Fibroblast of mammary gland (primary cell): ENCODE data around the gene JMJD4.

Experiments
- DNase-seq: peaks from one replicate; pipeline ENCODE4 v3.0.0-alpha.2; 2010; ENCODE audit warnings: low read depth
- H3K4me3 ChIP-seq: 2 replicates; pipeline ENCODE4 v1.5.1; 2011; ENCODE audit warnings: low read depth, mild to moderate bottlenecking, low read length, moderate library complexity; ENCODE audit not compliant: control insufficient read depth
- TF ChIP-seq, protein P1 (sequence below): conservative IDR thresholded peaks from 2 replicates; pipeline ENCODE4 v1.5.1; 2011; ENCODE audit warnings: low read depth, low read length, inconsistent platforms; ENCODE audit not compliant: control insufficient read depth, insufficient read depth

Gene JMJD4

GRCh38 chr1:227749916-227750710, 15.0 kb upstream of the JMJD4 start:
- H3K4me3 ChIP-seq: no peak overlapping the region
- TF ChIP-seq, protein P1, sequence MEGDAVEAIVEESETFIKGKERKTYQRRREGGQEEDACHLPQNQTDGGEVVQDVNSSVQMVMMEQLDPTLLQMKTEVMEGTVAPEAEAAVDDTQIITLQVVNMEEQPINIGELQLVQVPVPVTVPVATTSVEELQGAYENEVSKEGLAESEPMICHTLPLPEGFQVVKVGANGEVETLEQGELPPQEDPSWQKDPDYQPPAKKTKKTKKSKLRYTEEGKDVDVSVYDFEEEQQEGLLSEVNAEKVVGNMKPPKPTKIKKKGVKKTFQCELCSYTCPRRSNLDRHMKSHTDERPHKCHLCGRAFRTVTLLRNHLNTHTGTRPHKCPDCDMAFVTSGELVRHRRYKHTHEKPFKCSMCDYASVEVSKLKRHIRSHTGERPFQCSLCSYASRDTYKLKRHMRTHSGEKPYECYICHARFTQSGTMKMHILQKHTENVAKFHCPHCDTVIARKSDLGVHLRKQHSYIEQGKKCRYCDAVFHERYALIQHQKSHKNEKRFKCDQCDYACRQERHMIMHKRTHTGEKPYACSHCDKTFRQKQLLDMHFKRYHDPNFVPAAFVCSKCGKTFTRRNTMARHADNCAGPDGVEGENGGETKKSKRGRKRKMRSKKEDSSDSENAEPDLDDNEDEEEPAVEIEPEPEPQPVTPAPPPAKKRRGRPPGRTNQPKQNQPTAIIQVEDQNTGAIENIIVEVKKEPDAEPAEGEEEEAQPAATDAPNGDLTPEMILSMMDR: no peak
- DNase-seq: no peak

DNA sequence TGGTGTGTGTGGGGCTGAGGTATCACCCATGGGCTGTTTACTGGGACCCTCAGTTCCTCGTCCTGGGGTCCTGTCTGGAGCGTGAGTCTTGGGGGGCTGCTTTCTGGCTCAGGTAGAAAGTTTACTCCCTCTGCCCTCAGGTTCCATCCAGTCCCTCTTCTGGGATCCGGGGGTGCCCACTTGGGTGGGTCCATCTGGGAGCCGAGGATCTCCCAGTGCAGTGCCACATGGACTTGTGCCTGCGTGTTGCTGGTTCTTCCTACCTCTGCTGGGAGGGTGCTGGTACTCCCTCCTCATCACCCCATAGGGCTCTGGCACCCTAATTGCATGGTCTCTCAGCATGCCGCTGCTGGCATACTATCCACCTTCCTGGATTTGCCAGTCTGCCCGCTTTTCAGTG, 14.1 kb upstream of the JMJD4 start:
- TF ChIP-seq, protein P1: no peak
- no peak overlapping the region for H3K4me3 ChIP-seq
- DNase-seq: no peak

GRCh38 chr1:227748496-227749182, 13.5 kb upstream of the JMJD4 start:
- no peak overlapping the region for H3K4me3 ChIP-seq
- TF ChIP-seq, protein P1: no peak
- DNase-seq: peak; percentile 50

DNA sequence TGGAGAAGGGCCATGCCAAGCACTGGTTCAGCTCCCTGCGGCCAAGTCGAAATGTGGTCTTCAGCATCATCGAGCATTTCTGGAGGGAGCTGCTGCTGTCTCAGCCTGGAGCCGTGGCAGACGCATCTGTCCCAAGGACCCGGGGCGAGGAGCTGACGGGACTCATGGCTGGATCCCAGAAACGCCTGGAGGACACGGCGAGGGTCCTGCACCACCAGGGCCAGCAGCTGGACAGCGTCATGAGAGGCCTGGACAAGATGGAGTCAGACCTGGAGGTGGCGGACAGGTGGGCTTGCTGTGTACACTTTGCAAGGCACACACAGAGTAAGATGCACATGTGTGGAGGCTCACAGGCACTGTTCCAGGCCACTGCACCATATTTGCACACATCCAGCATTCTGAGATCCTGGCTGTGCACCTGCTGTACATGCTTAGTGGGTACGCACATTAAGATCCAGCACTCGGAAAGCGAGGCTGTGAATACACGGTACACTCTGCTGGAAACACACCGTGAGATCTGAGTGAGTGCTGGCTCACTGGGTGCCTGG, 12.9 kb upstream of the JMJD4 start:
- TF ChIP-seq, protein P1: no peak
- H3K4me3 ChIP-seq: no peak overlapping the region
- no peak for DNase-seq

DNA sequence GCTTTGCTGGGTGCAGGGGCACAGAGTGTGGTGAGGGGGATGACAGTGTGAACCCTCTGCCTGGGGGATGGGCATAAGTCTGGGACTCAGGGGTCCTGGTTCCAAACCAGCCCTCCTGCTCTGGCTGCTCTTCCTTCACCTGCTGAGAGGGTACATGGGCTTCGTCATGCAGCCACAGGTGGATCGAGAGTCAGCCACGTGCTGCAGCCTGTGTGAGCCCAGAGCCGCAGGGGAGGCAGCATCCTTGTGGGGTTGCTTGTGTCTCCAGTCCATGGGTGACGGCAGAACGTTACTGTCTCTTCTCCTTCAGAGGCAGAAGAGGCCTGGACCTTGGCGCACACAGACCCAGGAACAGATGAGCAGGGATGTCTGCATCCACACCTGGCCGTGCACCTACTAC, 12.3 kb upstream of the JMJD4 start:
- TF ChIP-seq, protein P1: no peak
- no peak overlapping the region for H3K4me3 ChIP-seq
- no peak for DNase-seq

DNA sequence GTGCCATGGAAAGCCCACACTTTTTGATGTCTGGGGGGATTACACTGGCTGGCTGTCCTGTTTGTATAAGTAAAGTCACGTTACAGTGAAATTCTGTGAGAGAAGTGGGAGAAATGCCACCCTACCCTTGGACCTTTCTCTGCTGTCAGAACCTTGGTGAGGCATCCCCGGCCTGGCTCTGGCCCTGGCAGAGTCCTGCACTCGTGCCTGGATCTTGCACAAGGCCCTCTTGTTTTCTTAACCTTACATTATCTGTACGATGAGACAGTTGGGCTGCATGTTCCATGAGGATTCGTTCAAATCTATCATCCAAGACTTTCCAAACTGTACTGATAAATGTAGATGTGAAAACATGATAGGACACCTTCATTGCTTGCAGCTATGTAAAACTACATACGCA, 11.6 kb upstream of the JMJD4 start:
- DNase-seq: no peak
- TF ChIP-seq, protein P1: no peak

More for the DNA sequence above, 11.6 kb upstream of the JMJD4 start:
- H3K4me3 ChIP-seq: no peak overlapping the region
